ENCODE data around the gene ATP6V0E2. TPM values are rescaled to one million over a fixed set of nuclear protein-coding genes. Genes with fewer than 3 reads are reported as not detected.
"Not testable (repeated sequence)": the region's sequence is repeated elsewhere in the genome, so short reads cannot be mapped to it uniquely, and the experiment has no call there.

The ATP6V0E2 gene
- total and polyA plus RNA-seq, 4 donors = 8.6 to 34.8 (median 24.5) TPM

DNA sequence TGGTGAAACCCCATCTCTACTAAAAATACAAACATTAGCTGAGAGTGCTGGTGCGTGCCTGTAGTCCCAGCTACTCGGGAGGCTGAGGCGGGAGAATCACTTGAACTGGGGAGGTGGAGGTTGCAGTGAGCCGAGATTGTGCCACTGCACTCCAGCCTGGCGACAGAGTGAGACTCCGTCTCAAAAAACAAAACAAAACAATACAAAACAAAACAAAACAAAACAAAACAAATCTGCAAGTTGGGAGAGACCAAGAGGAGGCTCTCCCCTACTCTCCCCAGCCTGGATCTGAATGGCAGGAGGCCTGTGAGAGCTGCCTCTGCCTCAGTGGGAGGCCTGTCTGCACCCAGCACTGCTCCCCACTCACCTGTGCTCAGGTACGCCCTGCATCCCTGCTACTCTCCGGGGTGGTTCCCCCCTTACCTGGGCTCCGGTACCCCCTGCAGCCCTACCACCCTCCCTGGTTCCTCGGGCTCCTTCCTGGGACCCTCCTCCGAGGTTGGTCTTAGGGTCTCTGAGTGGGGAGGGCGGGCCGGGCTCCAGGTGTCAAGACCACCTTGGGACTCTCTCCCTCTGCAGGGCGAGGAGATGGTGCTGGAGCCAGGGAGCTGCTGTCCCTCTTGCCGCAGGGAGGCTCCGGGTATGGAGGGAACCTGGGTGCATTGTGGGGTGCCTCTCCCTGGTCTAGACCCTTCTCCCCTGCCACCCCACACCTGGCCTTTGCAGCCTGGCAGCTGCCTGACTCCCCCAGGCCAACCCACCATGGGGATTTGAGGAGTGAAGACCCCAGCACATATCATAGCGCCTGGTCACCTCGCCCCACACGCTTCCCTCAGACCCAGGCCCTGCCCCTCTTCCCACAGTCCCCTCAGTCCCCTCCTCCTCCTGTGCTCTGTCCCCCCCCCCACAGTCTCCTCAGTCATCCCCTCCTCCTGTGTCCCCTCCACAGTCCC lies 45.1 kb upstream of the ATP6V0E2 start:
- Histone ChIP-seq H3K27ac (ENCODE audit: low read depth in 1 of 2, low read length in 1 of 2) (no peak overlapping the region), H3K9ac (ENCODE audit: insufficient read depth in 1 of 2, low read length in 2 of 2) (no peak overlapping the region), H3K27me3 (ENCODE audit: control insufficient read depth in 3 of 3, insufficient read depth in 3 of 3, low read length in 2 of 3) (no peaks in the 10 kb centered on the region), H3K9me3 (ENCODE audit: control insufficient read depth in 4 of 4, insufficient read depth in 3 of 4, low read length in 3 of 4) (no peaks in the 10 kb centered on the region), H3K4me1 (ENCODE audit: control insufficient read depth in 5 of 5, insufficient read depth in 5 of 5, low read length in 5 of 5) (no peaks in the 10 kb centered on the region), H3K36me3 (ENCODE audit: control insufficient read depth in 4 of 4, insufficient read depth in 4 of 4, low read length in 4 of 4) (no peaks in the 10 kb centered on the region), H3K4me3 (no peak overlapping the region)
- WGBS, 2 donors = 89 to 92% methylated on average over 19 of the region's 19 CpGs
- TF ChIP-seq, protein P1, sequence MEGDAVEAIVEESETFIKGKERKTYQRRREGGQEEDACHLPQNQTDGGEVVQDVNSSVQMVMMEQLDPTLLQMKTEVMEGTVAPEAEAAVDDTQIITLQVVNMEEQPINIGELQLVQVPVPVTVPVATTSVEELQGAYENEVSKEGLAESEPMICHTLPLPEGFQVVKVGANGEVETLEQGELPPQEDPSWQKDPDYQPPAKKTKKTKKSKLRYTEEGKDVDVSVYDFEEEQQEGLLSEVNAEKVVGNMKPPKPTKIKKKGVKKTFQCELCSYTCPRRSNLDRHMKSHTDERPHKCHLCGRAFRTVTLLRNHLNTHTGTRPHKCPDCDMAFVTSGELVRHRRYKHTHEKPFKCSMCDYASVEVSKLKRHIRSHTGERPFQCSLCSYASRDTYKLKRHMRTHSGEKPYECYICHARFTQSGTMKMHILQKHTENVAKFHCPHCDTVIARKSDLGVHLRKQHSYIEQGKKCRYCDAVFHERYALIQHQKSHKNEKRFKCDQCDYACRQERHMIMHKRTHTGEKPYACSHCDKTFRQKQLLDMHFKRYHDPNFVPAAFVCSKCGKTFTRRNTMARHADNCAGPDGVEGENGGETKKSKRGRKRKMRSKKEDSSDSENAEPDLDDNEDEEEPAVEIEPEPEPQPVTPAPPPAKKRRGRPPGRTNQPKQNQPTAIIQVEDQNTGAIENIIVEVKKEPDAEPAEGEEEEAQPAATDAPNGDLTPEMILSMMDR (IDR thresholded peaks at IDR 0.05; ENCODE audit: control extremely low read depth, extremely low read depth) = no peak
- ATAC-seq (ENCODE audit: insufficient read depth, low FRiP score) = no peak
- no peak for DNase-seq

DNA sequence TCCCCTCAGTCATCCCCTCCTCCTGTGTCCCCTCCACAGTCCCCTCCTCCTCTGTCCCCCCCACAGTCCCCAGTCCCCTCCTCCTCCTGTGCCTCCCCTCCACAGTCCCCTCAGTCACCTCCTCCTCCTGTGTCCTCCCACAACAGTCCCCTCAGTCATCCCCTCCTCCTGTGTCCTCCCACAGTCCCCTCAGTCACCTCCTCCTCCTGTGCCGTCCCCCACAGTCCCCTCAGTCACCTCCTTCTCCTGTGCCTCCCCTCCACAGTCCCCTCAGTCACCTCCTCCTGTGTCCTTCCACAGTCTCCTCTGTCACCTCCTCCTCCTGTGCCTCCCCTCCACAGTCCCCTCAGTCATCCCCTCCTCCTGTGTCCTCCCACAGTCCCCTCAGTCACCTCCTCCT lies 43.2 kb upstream of the ATP6V0E2 start:
- not testable (repeated sequence) for H3K36me3 ChIP-seq (ENCODE audit: control insufficient read depth in 4 of 4, insufficient read depth in 4 of 4, low read length in 4 of 4); H3K9ac ChIP-seq (ENCODE audit: insufficient read depth in 1 of 2, low read length in 2 of 2); DNase-seq; H3K27me3 ChIP-seq (ENCODE audit: control insufficient read depth in 3 of 3, insufficient read depth in 3 of 3, low read length in 2 of 3); H3K4me3 ChIP-seq; H3K9me3 ChIP-seq (ENCODE audit: control insufficient read depth in 4 of 4, insufficient read depth in 3 of 4, low read length in 3 of 4); ATAC-seq (ENCODE audit: insufficient read depth, low FRiP score); H3K4me1 ChIP-seq (ENCODE audit: control insufficient read depth in 5 of 5, insufficient read depth in 5 of 5, low read length in 5 of 5); H3K27ac ChIP-seq (ENCODE audit: low read depth in 1 of 2, low read length in 1 of 2)
- WGBS, 2 donors = 60 to 76% methylated on average over 1 of the region's 1 CpG

DNA sequence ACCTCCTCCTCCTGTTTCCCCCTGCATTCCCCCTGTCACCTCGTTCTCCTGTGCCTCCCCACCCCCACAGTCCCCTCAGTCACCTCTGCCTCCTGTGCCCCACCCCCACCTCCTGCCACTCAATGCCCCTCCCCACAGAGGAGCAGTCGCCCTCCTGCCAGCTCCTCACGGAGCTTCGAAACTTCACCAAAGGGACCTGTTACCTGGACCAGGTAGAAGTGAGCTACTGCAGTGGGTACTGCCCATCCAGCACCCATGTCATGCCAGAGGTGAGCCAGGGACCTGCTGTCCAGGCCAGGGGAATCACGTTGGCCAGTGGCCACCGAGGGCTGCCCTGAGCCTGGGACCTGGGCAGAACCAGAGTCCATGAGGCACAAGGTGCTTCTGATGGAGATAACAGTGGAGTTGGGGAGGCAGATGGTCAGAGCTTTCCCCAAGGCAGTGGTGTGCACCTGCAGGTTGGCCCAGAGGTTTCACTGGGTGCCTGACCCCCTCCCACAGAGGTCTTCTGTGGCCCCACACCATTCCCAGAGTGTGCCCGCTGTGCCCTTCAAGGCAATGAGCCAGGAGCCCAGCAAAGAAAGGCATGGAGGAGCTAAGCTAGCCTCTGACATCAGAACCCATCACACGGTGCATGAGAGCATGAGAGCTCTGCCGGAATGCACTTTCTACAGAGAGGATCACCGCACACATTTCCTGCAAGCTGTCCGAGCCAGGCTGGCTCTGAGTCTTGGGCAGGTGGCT lies 42.6 kb upstream of the ATP6V0E2 start:
- Histone ChIP-seq H3K27ac (ENCODE audit: low read depth in 1 of 2, low read length in 1 of 2) (no peak overlapping the region), H3K27me3 (ENCODE audit: control insufficient read depth in 3 of 3, insufficient read depth in 3 of 3, low read length in 2 of 3) (no peaks in the 10 kb centered on the region), H3K36me3 (ENCODE audit: control insufficient read depth in 4 of 4, insufficient read depth in 4 of 4, low read length in 4 of 4) (no peaks in the 10 kb centered on the region), H3K4me1 (ENCODE audit: control insufficient read depth in 5 of 5, insufficient read depth in 5 of 5, low read length in 5 of 5) (no peaks in the 10 kb centered on the region), H3K9me3 (ENCODE audit: control insufficient read depth in 4 of 4, insufficient read depth in 3 of 4, low read length in 3 of 4) (no peaks in the 10 kb centered on the region), H3K9ac (ENCODE audit: insufficient read depth in 1 of 2, low read length in 2 of 2) (no peak overlapping the region), H3K4me3 (no peak overlapping the region)
- DNase-seq (no peak), ATAC-seq (ENCODE audit: insufficient read depth, low FRiP score) (no peak)
- 59 to 79% methylated on average over 11 of the region's 11 CpGs for WGBS, 2 donors
- TF ChIP-seq, protein P1 (IDR thresholded peaks at IDR 0.05; ENCODE audit: control extremely low read depth, extremely low read depth) = no peak

DNA sequence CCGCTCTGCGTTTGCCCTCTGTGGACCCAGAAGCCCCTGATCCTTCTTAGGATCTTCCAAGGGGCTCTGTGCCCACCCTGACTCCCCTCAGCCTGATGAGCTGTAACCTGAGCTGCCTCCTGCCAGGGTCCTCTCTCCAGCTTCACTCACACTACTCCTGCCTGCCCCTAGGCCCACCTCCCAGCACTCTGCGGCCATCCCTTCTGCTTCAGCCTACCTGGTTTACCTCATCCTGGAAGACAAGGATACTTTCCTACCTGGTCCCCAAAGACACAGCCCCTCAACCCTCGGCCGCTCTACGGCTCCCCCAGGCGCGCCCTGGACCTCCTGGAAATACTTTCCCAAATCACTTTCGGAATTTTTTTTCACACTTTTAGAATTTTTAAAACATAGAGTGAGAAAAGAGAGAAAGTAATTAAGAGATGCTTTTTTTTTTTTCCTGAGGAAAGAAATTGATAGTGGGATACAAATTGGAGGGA lies 42.0 kb upstream of the ATP6V0E2 start:
- Histone ChIP-seq H3K36me3 (ENCODE audit: control insufficient read depth in 4 of 4, insufficient read depth in 4 of 4, low read length in 4 of 4) (no peaks in the 10 kb centered on the region), H3K27me3 (ENCODE audit: control insufficient read depth in 3 of 3, insufficient read depth in 3 of 3, low read length in 2 of 3) (no peaks in the 10 kb centered on the region), H3K9ac (ENCODE audit: insufficient read depth in 1 of 2, low read length in 2 of 2) (no peak overlapping the region), H3K27ac (ENCODE audit: low read depth in 1 of 2, low read length in 1 of 2) (no peak overlapping the region), H3K4me1 (ENCODE audit: control insufficient read depth in 5 of 5, insufficient read depth in 5 of 5, low read length in 5 of 5) (no peaks in the 10 kb centered on the region), H3K4me3 (no peak overlapping the region), H3K9me3 (ENCODE audit: control insufficient read depth in 4 of 4, insufficient read depth in 3 of 4, low read length in 3 of 4) (no peaks in the 10 kb centered on the region)
- 85 to 94% methylated on average over 9 of the region's 9 CpGs for WGBS, 2 donors
- TF ChIP-seq, protein P1 (IDR thresholded peaks at IDR 0.05; ENCODE audit: control extremely low read depth, extremely low read depth) = no peak
- ATAC-seq (ENCODE audit: insufficient read depth, low FRiP score) (no peak), DNase-seq (peak in 1 of 3 donors; percentile 9)

Data from lung (tissue), 12 donors.